Mesendoderm (in vitro differentiated cells): ENCODE data around the gene GNAT2.

ENCODE experiments used
- DNase-seq: peaks from one replicate; pipeline ENCODE4 v3.0.0; 2013
- H2AK5ac ChIP-seq: 2 replicates; pipeline ENCODE4 v1.6.1; 2013; ENCODE audit warnings: low read length, inconsistent platforms
- H2BK120ac ChIP-seq: 2 replicates; pipeline ENCODE4 v1.6.1; 2013; ENCODE audit warnings: low read depth, mild to moderate bottlenecking, low read length, moderate library complexity, mixed read lengths
- H2BK15ac ChIP-seq: replicated peaks from 2 replicates; pipeline ENCODE4 v1.6.1; 2013; ENCODE audit warnings: low read depth, mild to moderate bottlenecking, moderate library complexity
- H2BK5ac ChIP-seq: 2 replicates; pipeline ENCODE4 v1.6.1; 2013; ENCODE audit warnings: low read length, inconsistent platforms
- H3K18ac ChIP-seq: 2 replicates; pipeline ENCODE4 v1.6.1; 2013; ENCODE audit warnings: mild to moderate bottlenecking, low read length, mixed read lengths
- H3K23ac ChIP-seq: one replicate; pipeline ENCODE4 v1.6.1; 2013; ENCODE audit warnings: low read length
- H3K27ac ChIP-seq: 2 replicates; pipeline ENCODE4 v1.5.1; 2013; ENCODE audit warnings: low read depth, mild to moderate bottlenecking, inconsistent platforms, low read length, moderate library complexity
- H3K27me3 ChIP-seq: 2 replicates; pipeline ENCODE4 v1.6.1; 2013; ENCODE audit warnings: low read length, control low read depth, mild to moderate bottlenecking, inconsistent platforms; ENCODE audit not compliant: insufficient read depth, poor library complexity
- H3K36me3 ChIP-seq: 2 replicates; pipeline ENCODE4 v1.6.1; 2013; ENCODE audit warnings: low read length, inconsistent platforms; ENCODE audit not compliant: control insufficient read depth, insufficient read depth
- H3K4ac ChIP-seq: one replicate; pipeline ENCODE4 v1.6.1; 2013; ENCODE audit warnings: low read depth, mild to moderate bottlenecking, low read length, moderate library complexity
- H3K4me1 ChIP-seq: 2 replicates; pipeline ENCODE4 v1.6.1; 2013; ENCODE audit warnings: low read depth, low read length, inconsistent platforms; ENCODE audit not compliant: control insufficient read depth
- H3K4me2 ChIP-seq: 2 replicates; pipeline ENCODE4 v1.6.1; 2013; ENCODE audit warnings: low read length
- H3K4me3 ChIP-seq: 2 replicates; pipeline ENCODE4 v1.5.1; 2013; ENCODE audit warnings: mild to moderate bottlenecking, low read length
- H3K56ac ChIP-seq: one replicate; pipeline ENCODE4 v1.6.1; 2013; ENCODE audit warnings: low read length
- H3K79me1 ChIP-seq: 2 replicates; pipeline ENCODE4 v1.6.1; 2013; ENCODE audit warnings: low read length, inconsistent platforms
- H3K79me2 ChIP-seq: 2 replicates; pipeline ENCODE4 v1.6.1; 2013; ENCODE audit warnings: mild to moderate bottlenecking, low read length; ENCODE audit not compliant: control insufficient read depth, insufficient read depth
- H3K9ac ChIP-seq: 2 replicates; pipeline ENCODE4 v1.6.1; 2013; ENCODE audit warnings: low read length, inconsistent platforms
- H4K5ac ChIP-seq: one replicate; pipeline ENCODE4 v1.6.1; 2013; ENCODE audit warnings: low read length
- H4K8ac ChIP-seq: one replicate; pipeline ENCODE4 v1.6.1; 2013; ENCODE audit warnings: low read depth, mild to moderate bottlenecking, control low read depth, low read length, moderate library complexity
- WGBS: extraction: QIAGEN DNeasy Blood & Tissue Kit; methylation state at CpG from one replicate; pipeline ENCODE4 v1.1.7; 2013; ENCODE audit warnings: low lambda C conversion rate, missing lambda C conversion rate; ENCODE audit not compliant: insufficient coverage; ENCODE audit errors: extremely low coverage; 5-methylcytosine and 5-hydroxymethylcytosine counted together

Gene GNAT2

DNA sequence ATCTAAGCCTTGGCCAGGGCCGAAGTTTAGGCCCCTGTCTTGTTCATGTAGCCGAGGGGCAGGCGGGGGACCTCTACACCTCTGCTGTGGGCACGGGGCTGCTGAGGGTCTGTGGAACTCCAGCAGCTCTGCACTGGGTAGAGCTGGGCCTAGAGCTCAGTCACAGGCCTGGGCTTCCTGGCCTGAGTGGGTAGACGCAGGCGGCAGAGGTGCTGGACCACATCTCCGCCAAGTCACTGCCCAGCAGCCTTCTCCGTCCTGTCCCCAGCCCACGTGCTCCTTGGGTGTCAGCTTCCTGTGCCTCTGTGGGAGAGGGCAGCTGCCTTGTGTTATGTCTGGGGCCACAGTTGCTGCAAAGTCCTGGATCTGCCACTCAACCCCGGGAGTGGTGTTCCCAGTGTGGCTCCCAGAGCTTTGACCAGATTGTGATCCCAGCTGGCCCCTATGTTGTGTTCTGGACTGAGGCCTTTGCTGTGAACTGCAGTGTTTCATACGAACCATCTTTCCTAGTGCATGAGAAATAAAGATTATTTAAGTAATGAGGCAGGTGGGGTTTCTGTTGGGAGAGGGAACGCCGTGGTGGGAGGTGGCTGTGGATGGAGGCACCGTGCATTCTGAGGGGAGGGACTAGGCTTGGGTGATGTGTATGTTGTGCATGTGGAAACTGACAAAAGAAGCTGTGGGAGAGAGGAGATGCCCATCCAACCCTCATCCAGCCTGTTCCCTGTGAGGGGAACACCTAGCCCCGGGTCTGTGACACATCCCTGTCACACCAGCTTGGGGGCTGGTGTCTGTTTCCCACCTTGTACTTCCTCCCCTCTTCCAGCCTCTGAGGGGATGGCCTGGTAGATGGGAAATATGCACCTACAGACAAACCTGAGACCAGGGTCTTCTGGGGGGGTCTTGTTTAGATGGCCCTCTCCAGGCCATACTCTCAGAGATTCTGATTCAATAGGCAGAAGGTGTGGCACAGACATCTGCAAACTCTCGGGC, 12.4 kb upstream of the GNAT2 start:
- H3K23ac ChIP-seq, result no peak overlapping the region
- H3K79me1 ChIP-seq, result no peaks in the 10 kb centered on the region
- no peak overlapping the region for H4K8ac ChIP-seq
- no peak overlapping the region for H3K4me2 ChIP-seq
- no peak overlapping the region for H2BK15ac ChIP-seq
- no peak for DNase-seq
- WGBS, result no CpG with 5 or more reads among the region's 16 CpGs
- H3K4me1 ChIP-seq, result peaks cover 5% of the 10 kb centered on the region
- H3K27me3 ChIP-seq, result no peaks in the 10 kb centered on the region
- no peaks in the 10 kb centered on the region for H3K79me2 ChIP-seq
- H4K5ac ChIP-seq, result no peak overlapping the region
- H3K56ac ChIP-seq, result no peak overlapping the region
- H3K4ac ChIP-seq, result no peak overlapping the region
- no peak overlapping the region for H3K18ac ChIP-seq
- no peak overlapping the region for H3K9ac ChIP-seq
- peaks cover 6% of the 10 kb centered on the region for H3K36me3 ChIP-seq
- no peak overlapping the region for H2BK5ac ChIP-seq
- H2BK120ac ChIP-seq, result no peak overlapping the region
- no peak overlapping the region for H3K27ac ChIP-seq
- no peak overlapping the region for H2AK5ac ChIP-seq
- H3K4me3 ChIP-seq, result no peak overlapping the region

GRCh38 chr1:109630898-109631512, 11.6 kb upstream of the GNAT2 start:
- H3K56ac ChIP-seq, result no peak overlapping the region
- no peak overlapping the region for H3K4ac ChIP-seq
- no peak overlapping the region for H3K18ac ChIP-seq
- no peak overlapping the region for H3K27ac ChIP-seq
- no peaks in the 10 kb centered on the region for H3K79me2 ChIP-seq
- no peak overlapping the region for H4K5ac ChIP-seq
- H3K4me3 ChIP-seq, result no peak overlapping the region
- H2AK5ac ChIP-seq, result no peak overlapping the region
- no peak overlapping the region for H4K8ac ChIP-seq
- H3K23ac ChIP-seq, result no peak overlapping the region
- no peak overlapping the region for H2BK5ac ChIP-seq
- WGBS, result no CpG with 5 or more reads among the region's 14 CpGs
- H2BK15ac ChIP-seq, result no peak overlapping the region
- H3K4me2 ChIP-seq, result no peak overlapping the region
- no peaks in the 10 kb centered on the region for H3K27me3 ChIP-seq
- H3K79me1 ChIP-seq, result no peaks in the 10 kb centered on the region
- H3K4me1 ChIP-seq, result no peaks in the 10 kb centered on the region
- peaks cover 6% of the 10 kb centered on the region for H3K36me3 ChIP-seq
- H3K9ac ChIP-seq, result no peak overlapping the region
- no peak for DNase-seq
- H2BK120ac ChIP-seq, result no peak overlapping the region

DNA sequence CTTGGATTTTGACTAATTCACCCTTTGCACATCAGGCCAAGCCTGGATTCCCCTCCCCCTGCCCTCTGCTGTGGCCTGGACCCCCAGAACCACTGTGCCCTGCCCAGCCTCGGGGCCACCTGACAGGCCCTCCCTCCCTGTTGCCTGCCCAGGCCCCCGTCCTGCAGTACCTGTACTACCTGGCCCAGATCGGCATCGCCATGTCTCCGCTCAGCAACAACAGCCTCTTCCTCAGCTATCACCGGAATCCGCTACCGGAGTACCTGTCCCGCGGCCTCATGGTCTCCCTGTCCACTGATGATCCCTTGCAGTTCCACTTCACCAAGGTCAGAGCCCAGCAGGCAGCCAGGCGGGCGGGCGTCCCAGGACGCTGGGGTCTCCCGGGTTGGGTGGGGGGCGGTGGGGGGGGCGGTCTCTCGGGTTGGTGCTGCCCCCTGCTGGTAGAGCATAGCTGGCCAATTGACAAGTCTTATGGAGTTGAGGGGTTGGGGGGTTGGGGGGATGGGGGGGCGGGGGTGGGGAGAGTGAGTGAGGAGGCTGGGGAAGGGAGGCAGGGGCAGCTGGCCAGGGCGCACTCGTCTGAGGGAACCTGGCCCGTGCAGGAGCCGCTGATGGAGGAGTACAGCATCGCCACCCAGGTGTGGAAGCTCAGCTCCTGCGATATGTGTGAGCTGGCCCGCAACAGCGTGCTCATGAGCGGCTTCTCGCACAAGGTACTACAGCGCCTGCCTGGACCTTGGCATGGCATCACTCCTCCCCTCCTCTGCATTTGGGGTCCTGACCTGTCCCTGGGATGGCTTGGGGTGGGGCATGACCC, 10.9 kb upstream of the GNAT2 start:
- Histone ChIP-seq H3K4ac (no peak overlapping the region), H3K4me1 (no peaks in the 10 kb centered on the region), H3K79me2 (no peaks in the 10 kb centered on the region), H4K5ac (no peak overlapping the region), H3K27me3 (no peaks in the 10 kb centered on the region), H2BK5ac (no peak overlapping the region), H3K27ac (no peak overlapping the region), H2AK5ac (no peak overlapping the region), H2BK120ac (no peak overlapping the region), H3K4me2 (no peak overlapping the region), H4K8ac (no peak overlapping the region), H3K56ac (no peak overlapping the region), H3K4me3 (no peak overlapping the region), H3K9ac (no peak overlapping the region), H3K79me1 (no peaks in the 10 kb centered on the region), H3K18ac (no peak overlapping the region), H3K36me3 (peaks cover 6% of the 10 kb centered on the region), H2BK15ac (no peak overlapping the region), H3K23ac (no peak overlapping the region)
- WGBS, result no CpG with 5 or more reads among the region's 30 CpGs
- DNase-seq, result peak; percentile 34

DNA sequence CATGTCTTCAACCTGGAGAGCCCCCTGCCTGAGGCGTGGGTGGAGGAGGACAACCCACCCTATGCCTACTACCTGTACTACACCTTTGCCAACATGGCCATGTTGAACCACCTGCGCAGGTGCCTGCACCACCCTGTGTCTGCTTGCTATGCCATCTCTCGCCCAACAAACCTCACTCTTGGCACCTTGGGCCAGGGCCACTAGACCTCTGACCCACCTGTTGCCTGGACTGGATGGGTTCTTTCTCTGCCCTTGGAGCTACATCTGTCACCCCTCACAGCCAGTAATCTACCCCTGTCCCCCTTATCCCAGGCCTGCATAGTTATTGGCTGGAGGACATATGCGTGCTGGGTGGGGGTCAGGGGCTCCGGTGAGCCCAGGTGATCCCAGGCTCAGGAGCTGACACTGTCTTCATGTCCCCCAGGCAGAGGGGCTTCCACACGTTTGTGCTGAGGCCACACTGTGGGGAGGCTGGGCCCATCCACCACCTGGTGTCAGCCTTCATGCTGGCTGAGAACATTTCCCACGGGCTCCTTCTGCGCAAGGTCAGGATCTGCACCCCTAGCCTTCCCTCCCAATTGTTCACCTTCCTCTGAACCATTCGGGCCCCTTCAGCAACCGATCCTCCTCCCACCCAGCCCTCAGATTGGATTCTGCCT, 10.1 kb upstream of the GNAT2 start:
- Histone ChIP-seq H3K27ac (no peak overlapping the region), H4K5ac (no peak overlapping the region), H3K9ac (no peak overlapping the region), H3K4ac (no peak overlapping the region), H3K27me3 (no peaks in the 10 kb centered on the region), H2BK5ac (no peak overlapping the region), H3K79me1 (peaks cover 4% of the 10 kb centered on the region), H3K36me3 (peaks cover 6% of the 10 kb centered on the region), H3K18ac (no peak overlapping the region), H2BK15ac (no peak overlapping the region), H3K79me2 (no peaks in the 10 kb centered on the region), H3K4me2 (no peak overlapping the region), H2AK5ac (no peak overlapping the region), H4K8ac (no peak overlapping the region), H2BK120ac (no peak overlapping the region), H3K23ac (no peak overlapping the region), H3K4me3 (no peak overlapping the region), H3K4me1 (no peaks in the 10 kb centered on the region), H3K56ac (no peak overlapping the region)
- DNase-seq, result no peak
- WGBS, result no CpG with 5 or more reads among the region's 10 CpGs

DNA sequence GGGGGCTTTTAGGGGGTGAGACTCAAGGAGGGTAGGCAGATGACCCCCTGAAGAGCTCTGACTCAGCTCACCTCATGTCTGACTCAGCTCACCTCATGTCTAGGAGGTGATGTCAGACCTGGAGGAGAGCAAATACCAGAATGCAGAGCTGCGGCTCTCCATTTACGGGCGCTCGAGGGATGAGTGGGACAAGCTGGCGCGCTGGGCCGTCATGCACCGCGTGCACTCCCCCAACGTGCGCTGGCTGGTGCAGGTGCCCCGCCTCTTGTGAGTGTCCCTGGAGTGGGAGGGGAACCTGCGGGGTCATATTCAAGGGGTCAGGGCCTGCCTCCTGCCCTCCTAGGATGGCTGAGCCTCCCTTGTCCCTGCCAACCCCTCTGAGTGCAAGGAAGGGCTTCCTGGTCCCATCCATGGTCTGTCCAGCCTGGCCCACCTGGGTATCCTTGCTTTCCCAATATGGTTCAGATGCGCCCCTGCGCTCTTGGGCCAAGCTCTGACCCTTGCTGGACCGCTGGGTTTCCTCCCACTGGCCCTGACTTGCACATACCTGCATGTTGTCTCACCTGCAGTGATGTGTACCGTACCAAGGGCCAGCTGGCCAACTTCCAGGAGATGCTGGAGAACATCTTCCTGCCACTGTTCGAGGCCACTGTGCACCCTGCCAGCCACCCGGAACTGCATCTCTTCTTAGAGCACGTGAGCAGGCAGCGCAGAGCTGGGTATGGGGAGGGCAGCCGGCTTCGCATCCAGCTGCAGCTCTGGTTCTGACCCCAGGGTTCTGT, 9.3 kb upstream of the GNAT2 start:
- Histone ChIP-seq H3K9ac (no peak overlapping the region), H3K4ac (no peak overlapping the region), H2BK5ac (no peak overlapping the region), H3K56ac (no peak overlapping the region), H3K4me3 (no peak overlapping the region), H3K4me1 (no peaks in the 10 kb centered on the region), H2AK5ac (no peak overlapping the region), H3K79me1 (peaks cover 4% of the 10 kb centered on the region), H3K18ac (no peak overlapping the region), H3K4me2 (no peak overlapping the region), H3K27me3 (no peaks in the 10 kb centered on the region), H3K36me3 (peaks cover 6% of the 10 kb centered on the region), H4K8ac (no peak overlapping the region), H3K23ac (no peak overlapping the region), H3K79me2 (peaks cover 2% of the 10 kb centered on the region), H4K5ac (no peak overlapping the region), H2BK120ac (no peak overlapping the region), H3K27ac (no peak overlapping the region), H2BK15ac (no peak overlapping the region)
- no CpG with 5 or more reads among the region's 23 CpGs for WGBS
- peak; percentile 66 for DNase-seq
